Coronary artery (tissue), 2 donors: ENCODE results near the gene C10orf67.
"Not testable (repeated sequence)": the region's sequence is repeated elsewhere in the genome, so short reads cannot be mapped to it uniquely, and the experiment has no call there.

ENCODE experiments used
- DNase-seq: peaks from one replicate; pipeline ENCODE4 v3.0.0-alpha.2; 2017; ENCODE audit warnings: low spot score
- H3K27ac ChIP-seq, 2 donors: fragments of 200-600 bp; sonication (generic); one replicate each; pipeline ENCODE4 v1.5.1; 2016 to 2019
- H3K4me3 ChIP-seq: fragments of 200-600 bp; sonication (generic); 2 replicates; pipeline ENCODE4 v1.5.1; 2016; ENCODE audit warnings: mild to moderate bottlenecking, moderate library complexity
- CTCF ChIP-seq: fragments of 200-600 bp; sonication (generic); IDR thresholded peaks from one replicate; pipeline ENCODE4 v1.5.1; 2019; ENCODE audit warnings: antibody characterized with exemption

C10orf67 gene

GRCh38 chr10:23314835-23315239 is 29.8 kb downstream of the C10orf67 start:
- H3K4me3 ChIP-seq = no peak overlapping the region
- DNase-seq = no peak
- no peak overlapping the region for H3K27ac ChIP-seq
- peak; percentile 52 for TF ChIP-seq CTCF

- TF ChIP-seq CTCF = no peak
- DNase-seq = no peak
- Histone ChIP-seq H3K27ac (no peak overlapping the region), H3K4me3 (no peak overlapping the region)
These were observed 33.6 kb downstream of the C10orf67 start for GRCh38 chr10:23311034-23311433.

GRCh38 chr10:23310404-23310803 is 34.2 kb downstream of the C10orf67 start:
- Histone ChIP-seq H3K27ac (no peak overlapping the region), H3K4me3 (no peak overlapping the region)
- TF ChIP-seq CTCF = no peak
- DNase-seq = no peak

GRCh38 chr10:23299961-23300360 is 44.6 kb downstream of the C10orf67 start:
- H3K27ac ChIP-seq, H3K4me3 ChIP-seq, DNase-seq: not testable (repeated sequence)

- DNase-seq = no peak
- Histone ChIP-seq H3K4me3 (no peak overlapping the region), H3K27ac (no peak overlapping the region)
- TF ChIP-seq CTCF = no peak
These were observed 49.9 kb downstream of the C10orf67 start for GRCh38 chr10:23294638-23295247.

GRCh38 chr10:23293973-23294590 is 50.5 kb downstream of the C10orf67 start:
- no peak overlapping the region for H3K4me3 ChIP-seq
- DNase-seq = no peak
- TF ChIP-seq CTCF = no peak

GRCh38 chr10:23293145-23293724 is 51.4 kb downstream of the C10orf67 start:
- DNase-seq = no peak
- H3K27ac ChIP-seq = no peak overlapping the region
- H3K4me3 ChIP-seq = no peak overlapping the region
- no peak for TF ChIP-seq CTCF

More at GRCh38 chr10:23293973-23294590, 50.5 kb downstream of the C10orf67 start:
- H3K27ac ChIP-seq = no peak overlapping the region
